WTC11 (cell line): ENCODE measurements around the gene SAP30L. TPM values are rescaled to one million over a fixed set of nuclear protein-coding genes. Genes with fewer than 3 reads are reported as not detected.

ENCODE experiments used
- ATAC-seq: fragments of 200-7000 bp; cut with Tn5 transposase; 2 replicates; pipeline ENCODE4 v1.10.0; 2021; ENCODE audit warnings: mild to moderate bottlenecking, moderate library complexity
- CTCF ChIA-PET: fragments of 300-600 bp; sonication (Branson Sonifier 250); formaldehyde crosslinking; loops from one replicate; lab custom pipeline; 2021; ENCODE audit warnings: antibody characterized with exemption; lab: Charles Lee
- POLR2A ChIA-PET: fragments of 350-600 bp; sonication (Branson Sonifier 250); formaldehyde crosslinking; loops from one replicate; lab custom pipeline; 2021; ENCODE audit warnings: antibody characterized with exemption; lab: Charles Lee
- DNase-seq: peaks from one replicate; pipeline ENCODE4 v3.0.0; 2021; ENCODE audit warnings: low spot score
- H3K27ac Mint-ChIP-seq: 2 replicates; pipeline ENCODE4 v1.8.0; 2021; ENCODE audit warnings: mixed read lengths
- H3K27me3 Mint-ChIP-seq: 2 replicates; pipeline ENCODE4 v1.8.0; 2021; ENCODE audit warnings: low read depth, mild to moderate bottlenecking, moderate library complexity, mixed read lengths
- H3K36me3 Mint-ChIP-seq: 2 replicates; pipeline ENCODE4 v1.8.0; 2021; ENCODE audit warnings: mixed read lengths
- H3K4me1 Mint-ChIP-seq: 2 replicates; pipeline ENCODE4 v1.8.0; 2022; ENCODE audit warnings: mixed read lengths
- H3K4me3 Mint-ChIP-seq: 2 replicates; pipeline ENCODE4 v1.8.0; 2021; ENCODE audit warnings: mild to moderate bottlenecking, moderate library complexity, mixed read lengths
- H3K9me3 Mint-ChIP-seq: 2 replicates; pipeline ENCODE4 v1.8.0; 2021; ENCODE audit warnings: mixed read lengths
- AFF4 ChIP-seq: sonication (generic); formaldehyde crosslinking; IDR thresholded peaks from 2 replicates; pipeline ENCODE4 v1.8.1; 2023; ENCODE audit warnings: mild to moderate bottlenecking, missing genetic modification reagents, borderline replicate concordance
- CDX4 ChIP-seq: fragments of 250-450 bp; sonication (Bioruptor Pico); IDR thresholded peaks from 2 replicates; pipeline ENCODE4 v1.9.0; 2021; ENCODE audit warnings: moderate library complexity, mild to moderate bottlenecking, inconsistent platforms, borderline replicate concordance
- FOXJ3 ChIP-seq: sonication (generic); formaldehyde crosslinking; IDR thresholded peaks from 2 replicates; pipeline ENCODE4 v1.9.0; 2021; ENCODE audit warnings: missing genetic modification reagents, mild to moderate bottlenecking, borderline replicate concordance
- HMGXB4 ChIP-seq: sonication (generic); formaldehyde crosslinking; IDR thresholded peaks from 2 replicates; pipeline ENCODE4 v1.8.1; 2023; ENCODE audit warnings: mild to moderate bottlenecking, moderate library complexity, missing genetic modification reagents
- JUN ChIP-seq: sonication (generic); formaldehyde crosslinking; IDR thresholded peaks from 2 replicates; pipeline ENCODE4 v1.8.0; 2023; ENCODE audit warnings: mild to moderate bottlenecking, missing genetic modification reagents
- MAX ChIP-seq: sonication (generic); formaldehyde crosslinking; IDR thresholded peaks from 2 replicates; pipeline ENCODE4 v1.8.0; 2022; ENCODE audit warnings: mild to moderate bottlenecking, missing genetic modification reagents
- PRRX2 ChIP-seq: fragments of 250-450 bp; sonication (Bioruptor Pico); IDR thresholded peaks from 2 replicates; pipeline ENCODE4 v1.8.0; 2021; ENCODE audit warnings: mild to moderate bottlenecking
- SMAD3 ChIP-seq: sonication (generic); formaldehyde crosslinking; IDR thresholded peaks from 2 replicates; pipeline ENCODE4 v1.8.0; 2022; ENCODE audit warnings: missing genetic modification reagents, mild to moderate bottlenecking, borderline replicate concordance
- SMAD4 ChIP-seq: sonication (generic); formaldehyde crosslinking; IDR thresholded peaks from 2 replicates; pipeline ENCODE4 v1.8.0; 2022; ENCODE audit warnings: mild to moderate bottlenecking, missing genetic modification reagents
- SOX15 ChIP-seq: fragments of 250-450 bp; sonication (Bioruptor Pico); IDR thresholded peaks from 2 replicates; pipeline ENCODE4 v1.9.0; 2021; ENCODE audit warnings: mild to moderate bottlenecking
- ZNF121 ChIP-seq: sonication (generic); formaldehyde crosslinking; IDR thresholded peaks from 2 replicates; pipeline ENCODE4 v1.8.0; 2023; ENCODE audit warnings: missing genetic modification reagents
- ZNF317 ChIP-seq: sonication (generic); formaldehyde crosslinking; IDR thresholded peaks from 2 replicates; pipeline ENCODE4 v1.8.1; 2023; ENCODE audit warnings: low read depth, mild to moderate bottlenecking, moderate library complexity, missing genetic modification reagents, borderline replicate concordance
- ZNF425 ChIP-seq: fragments of 250-450 bp; sonication (Bioruptor Pico); conservative IDR thresholded peaks from 2 replicates; pipeline ENCODE4 v1.9.0; 2021; ENCODE audit warnings: mild to moderate bottlenecking
- ZNF532 ChIP-seq: fragments of 250-450 bp; sonication (Bioruptor Pico); IDR thresholded peaks from 2 replicates; pipeline ENCODE4 v1.9.0; 2021; ENCODE audit warnings: mild to moderate bottlenecking, borderline replicate concordance
- ZNF671 ChIP-seq: fragments of 250-450 bp; sonication (Bioruptor Pico); IDR thresholded peaks from 2 replicates; pipeline ENCODE4 v1.8.0; 2021; ENCODE audit warnings: mild to moderate bottlenecking
- total RNA-seq: library from RNA; stranded (reverse); gene quantifications from 3 replicates; pipeline ENCODE4 v1.2.3, GENCODE V29; 2021
- TF ChIP-seq, protein P1 (sequence below): sonication (generic); formaldehyde crosslinking; IDR thresholded peaks from 2 replicates; pipeline ENCODE4 v1.8.0; 2022; ENCODE audit warnings: mild to moderate bottlenecking, missing genetic modification reagents
- TF ChIP-seq, protein P2 (sequence below): sonication (generic); formaldehyde crosslinking; IDR thresholded peaks from 2 replicates; pipeline ENCODE4 v1.8.1; 2022; ENCODE audit warnings: mild to moderate bottlenecking, missing genetic modification reagents, moderate library complexity, borderline replicate concordance
- TF ChIP-seq, protein P3 (sequence below): fragments of 250-450 bp; sonication (Bioruptor Pico); IDR thresholded peaks from 2 replicates; pipeline ENCODE4 v1.9.0; 2021; ENCODE audit warnings: mild to moderate bottlenecking

The SAP30L gene
- total RNA-seq, 1 experiment from 2014 or later: 33.5 TPM

DNA sequence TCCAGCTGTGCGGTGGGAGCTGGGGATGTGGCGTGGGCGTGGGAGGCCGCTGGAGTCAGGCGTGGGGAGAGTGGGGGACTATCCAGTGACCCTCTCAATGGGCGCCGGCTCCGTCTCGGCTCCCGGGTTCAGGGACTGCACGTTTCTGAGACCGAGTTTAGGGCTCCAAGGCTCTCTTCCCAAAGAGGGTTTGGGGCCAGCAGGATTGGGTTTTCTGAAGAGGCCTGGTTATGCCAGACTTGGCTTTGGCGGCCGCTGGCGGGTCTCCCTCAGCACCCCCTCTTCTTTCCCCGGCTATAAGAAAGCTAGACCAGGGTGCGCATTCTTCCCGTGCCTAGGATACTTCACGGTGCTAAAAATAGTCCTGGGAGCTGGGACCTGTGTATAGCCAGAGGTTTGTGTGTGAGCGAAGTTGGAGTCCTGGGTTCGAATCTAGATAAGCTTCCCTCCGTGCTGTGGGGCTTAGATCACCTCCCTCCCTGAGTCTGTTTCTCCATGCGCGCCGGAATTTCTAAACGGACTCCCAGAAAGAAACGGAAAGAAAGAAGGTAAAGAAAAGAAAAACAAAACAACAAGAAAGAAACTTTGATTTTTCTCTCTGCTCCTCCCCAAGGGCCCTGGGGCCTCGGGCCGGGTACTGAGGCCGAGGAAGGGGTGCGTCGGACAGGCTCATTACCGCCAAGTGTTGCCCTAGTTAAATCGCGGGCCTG lies 27.2 kb downstream of the SAP30L start:
- Mint-ChIP-seq H3K36me3 (no peaks in the 10 kb centered on the region), H3K9me3 (no peaks in the 10 kb centered on the region), H3K4me3 (peak overlapping the region; percentile 63), H3K27ac (no peak overlapping the region; the same call in 1 of the 2 replicates), H3K27me3 (peaks cover 100% of the 10 kb centered on the region), H3K4me1 (peaks cover 52% of the 10 kb centered on the region)
- CTCF ChIA-PET: interaction anchor here (0.9 to 1.9 kb wide), 3 partner anchors 11 to 177 kb away, joined by 3 to 13 read pairs (median 3); no protein-coding TSS in a partner anchor
- POLR2A ChIA-PET: no interaction called here
- DNase-seq (peak; percentile 45), ATAC-seq (peak; percentile 1; the same call in 1 of the 2 replicates)
- TF ChIP-seq, protein P1, sequence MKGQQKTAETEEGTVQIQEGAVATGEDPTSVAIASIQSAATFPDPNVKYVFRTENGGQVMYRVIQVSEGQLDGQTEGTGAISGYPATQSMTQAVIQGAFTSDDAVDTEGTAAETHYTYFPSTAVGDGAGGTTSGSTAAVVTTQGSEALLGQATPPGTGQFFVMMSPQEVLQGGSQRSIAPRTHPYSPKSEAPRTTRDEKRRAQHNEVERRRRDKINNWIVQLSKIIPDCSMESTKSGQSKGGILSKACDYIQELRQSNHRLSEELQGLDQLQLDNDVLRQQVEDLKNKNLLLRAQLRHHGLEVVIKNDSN (CRISPR knock-in tag): no peak
- TF ChIP-seq JUN (CRISPR knock-in tag): no peak
- TF ChIP-seq ZNF121: no peak
- TF ChIP-seq ZNF671 (CRISPR knock-in tag): no peak
- TF ChIP-seq ZNF317 (CRISPR knock-in tag): no peak
- TF ChIP-seq CDX4 (CRISPR knock-in tag): no peak
- TF ChIP-seq SMAD3 (CRISPR knock-in tag): no peak
- TF ChIP-seq AFF4 (CRISPR knock-in tag): no peak
- TF ChIP-seq MAX: no peak
- no peak for TF ChIP-seq SMAD4 (CRISPR knock-in tag)
- TF ChIP-seq ZNF532 (CRISPR knock-in tag): no peak
- no peak for TF ChIP-seq ZNF425 (CRISPR knock-in tag)
- TF ChIP-seq, protein P2, sequence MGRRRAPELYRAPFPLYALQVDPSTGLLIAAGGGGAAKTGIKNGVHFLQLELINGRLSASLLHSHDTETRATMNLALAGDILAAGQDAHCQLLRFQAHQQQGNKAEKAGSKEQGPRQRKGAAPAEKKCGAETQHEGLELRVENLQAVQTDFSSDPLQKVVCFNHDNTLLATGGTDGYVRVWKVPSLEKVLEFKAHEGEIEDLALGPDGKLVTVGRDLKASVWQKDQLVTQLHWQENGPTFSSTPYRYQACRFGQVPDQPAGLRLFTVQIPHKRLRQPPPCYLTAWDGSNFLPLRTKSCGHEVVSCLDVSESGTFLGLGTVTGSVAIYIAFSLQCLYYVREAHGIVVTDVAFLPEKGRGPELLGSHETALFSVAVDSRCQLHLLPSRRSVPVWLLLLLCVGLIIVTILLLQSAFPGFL: no peak
- TF ChIP-seq PRRX2 (CRISPR knock-in tag): no peak
- no peak for TF ChIP-seq HMGXB4
- TF ChIP-seq FOXJ3 (CRISPR knock-in tag): no peak
- TF ChIP-seq, protein P3, sequence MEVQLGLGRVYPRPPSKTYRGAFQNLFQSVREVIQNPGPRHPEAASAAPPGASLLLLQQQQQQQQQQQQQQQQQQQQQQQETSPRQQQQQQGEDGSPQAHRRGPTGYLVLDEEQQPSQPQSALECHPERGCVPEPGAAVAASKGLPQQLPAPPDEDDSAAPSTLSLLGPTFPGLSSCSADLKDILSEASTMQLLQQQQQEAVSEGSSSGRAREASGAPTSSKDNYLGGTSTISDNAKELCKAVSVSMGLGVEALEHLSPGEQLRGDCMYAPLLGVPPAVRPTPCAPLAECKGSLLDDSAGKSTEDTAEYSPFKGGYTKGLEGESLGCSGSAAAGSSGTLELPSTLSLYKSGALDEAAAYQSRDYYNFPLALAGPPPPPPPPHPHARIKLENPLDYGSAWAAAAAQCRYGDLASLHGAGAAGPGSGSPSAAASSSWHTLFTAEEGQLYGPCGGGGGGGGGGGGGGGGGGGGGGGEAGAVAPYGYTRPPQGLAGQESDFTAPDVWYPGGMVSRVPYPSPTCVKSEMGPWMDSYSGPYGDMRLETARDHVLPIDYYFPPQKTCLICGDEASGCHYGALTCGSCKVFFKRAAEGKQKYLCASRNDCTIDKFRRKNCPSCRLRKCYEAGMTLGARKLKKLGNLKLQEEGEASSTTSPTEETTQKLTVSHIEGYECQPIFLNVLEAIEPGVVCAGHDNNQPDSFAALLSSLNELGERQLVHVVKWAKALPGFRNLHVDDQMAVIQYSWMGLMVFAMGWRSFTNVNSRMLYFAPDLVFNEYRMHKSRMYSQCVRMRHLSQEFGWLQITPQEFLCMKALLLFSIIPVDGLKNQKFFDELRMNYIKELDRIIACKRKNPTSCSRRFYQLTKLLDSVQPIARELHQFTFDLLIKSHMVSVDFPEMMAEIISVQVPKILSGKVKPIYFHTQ: no peak
- no peak for TF ChIP-seq SOX15 (CRISPR knock-in tag)
